ENCODE measurements around the gene CPN1.

Gene CPN1

DNA sequence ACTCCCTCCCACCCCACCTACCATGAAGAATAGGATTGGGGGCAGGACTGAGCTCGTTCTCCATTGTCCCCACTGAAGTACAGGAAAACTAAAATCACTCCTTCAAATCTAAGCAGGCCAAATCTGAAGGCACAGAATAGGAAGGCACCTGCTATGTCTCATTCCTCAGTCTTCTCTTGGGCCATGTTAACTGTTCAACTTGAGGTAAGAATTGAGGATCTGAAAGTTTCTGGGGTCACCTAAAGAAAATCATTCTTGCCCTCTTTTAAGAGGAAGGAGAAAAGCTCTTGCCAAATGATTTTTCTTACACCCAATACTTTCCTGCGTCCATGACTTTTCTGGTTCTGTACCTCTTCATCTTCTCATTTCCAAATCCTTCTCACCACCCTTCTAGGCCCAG, 4.9 kb downstream of the CPN1 start:
- no peak overlapping the region for H3K4me3 ChIP-seq (ENCODE audit: low read depth, low read length)
- TF ChIP-seq CTCF (IDR thresholded peaks at IDR 0.05; ENCODE audit: low read depth, low read length, missing control alignments), result no peak
- DNase-seq (ENCODE audit: low read depth), result peak; percentile 22

DNA sequence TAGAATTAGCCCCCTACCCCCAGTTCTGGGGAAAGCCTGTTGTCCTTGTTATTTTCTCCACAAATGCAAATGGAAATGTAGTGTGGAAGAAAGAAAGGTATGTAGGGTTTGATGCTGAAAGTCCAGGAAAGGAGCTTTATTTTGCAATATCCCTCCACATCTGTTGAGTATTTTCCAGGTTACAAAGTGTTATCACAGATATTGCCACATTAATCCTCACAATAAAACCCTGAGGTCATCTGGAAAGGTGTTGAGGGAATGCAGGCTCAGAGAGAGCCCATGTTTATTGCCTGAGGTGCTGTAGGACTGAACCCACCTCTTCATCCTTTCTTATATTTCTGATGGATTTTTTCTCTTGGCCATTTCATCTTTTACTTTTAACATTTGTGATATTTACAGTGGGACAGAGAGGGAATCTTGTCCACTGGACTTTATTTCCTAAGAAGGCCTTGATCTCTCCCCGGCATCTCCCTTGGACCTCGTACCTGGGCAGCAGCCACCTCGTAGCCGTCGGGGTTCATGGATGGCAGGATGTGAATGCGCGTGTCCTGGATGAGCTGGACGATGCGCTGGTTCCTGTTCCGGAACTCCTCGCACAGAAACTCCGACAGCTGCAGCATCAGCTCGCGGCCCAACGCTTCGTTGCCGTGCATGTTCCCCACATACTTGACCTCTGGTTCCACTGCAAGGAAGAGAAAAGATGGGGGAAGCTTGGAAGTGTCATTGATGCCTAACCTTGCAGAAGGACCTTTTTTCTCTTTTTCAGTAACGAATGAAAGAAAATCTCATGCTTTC, 6.0 kb downstream of the CPN1 start:
- no peak overlapping the region for H3K4me3 ChIP-seq (ENCODE audit: low read depth, low read length)
- no peak for DNase-seq (ENCODE audit: low read depth)
- no peak for TF ChIP-seq CTCF (IDR thresholded peaks at IDR 0.05; ENCODE audit: low read depth, low read length, missing control alignments)

DNA sequence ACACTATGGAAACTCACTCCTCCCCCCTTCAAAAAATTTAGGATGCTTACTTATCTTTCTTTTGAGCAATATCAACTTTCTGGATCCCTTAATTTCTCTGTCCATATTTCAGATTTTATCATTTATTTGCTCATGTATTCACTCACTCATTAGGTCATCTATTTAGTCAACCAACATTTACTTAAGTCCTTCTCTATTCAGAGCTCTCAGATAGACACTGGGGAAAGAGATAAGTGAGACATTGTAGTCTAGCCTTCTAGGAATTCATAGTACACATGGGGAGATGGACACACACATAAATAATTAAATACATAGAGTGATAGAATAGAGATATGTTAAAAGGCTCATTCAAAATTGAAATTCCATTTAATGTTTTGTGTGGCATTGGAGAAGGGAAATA, 9.2 kb downstream of the CPN1 start:
- no peak for DNase-seq (ENCODE audit: low read depth)

DNA sequence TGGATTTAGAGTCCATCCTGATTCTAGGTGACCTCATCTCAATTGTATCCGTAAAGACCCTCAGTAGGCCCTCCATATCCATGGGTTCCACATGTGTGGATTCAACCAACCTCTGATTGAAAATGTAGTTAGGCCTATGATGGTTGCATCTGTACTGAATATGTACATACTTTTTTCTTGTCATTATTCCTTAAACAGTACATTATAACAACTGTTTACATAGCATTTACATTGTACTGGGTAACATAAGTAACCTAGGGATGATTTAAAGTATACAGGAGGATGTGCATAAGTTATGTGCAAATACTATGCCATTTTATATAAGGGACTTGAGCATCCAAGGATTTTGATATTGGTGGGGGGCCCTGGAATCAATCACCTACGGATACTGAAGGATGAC, 10.1 kb downstream of the CPN1 start:
- no peak for DNase-seq (ENCODE audit: low read depth)
- TF ChIP-seq CTCF (IDR thresholded peaks at IDR 0.05; ENCODE audit: low read depth, low read length, missing control alignments), result no peak
- H3K4me3 ChIP-seq (ENCODE audit: low read depth, low read length), result no peak overlapping the region

More for the DNA sequence above, 9.2 kb downstream of the CPN1 start:
- no peak for TF ChIP-seq CTCF (IDR thresholded peaks at IDR 0.05; ENCODE audit: low read depth, low read length, missing control alignments)
- no peak overlapping the region for H3K4me3 ChIP-seq (ENCODE audit: low read depth, low read length)

DNA sequence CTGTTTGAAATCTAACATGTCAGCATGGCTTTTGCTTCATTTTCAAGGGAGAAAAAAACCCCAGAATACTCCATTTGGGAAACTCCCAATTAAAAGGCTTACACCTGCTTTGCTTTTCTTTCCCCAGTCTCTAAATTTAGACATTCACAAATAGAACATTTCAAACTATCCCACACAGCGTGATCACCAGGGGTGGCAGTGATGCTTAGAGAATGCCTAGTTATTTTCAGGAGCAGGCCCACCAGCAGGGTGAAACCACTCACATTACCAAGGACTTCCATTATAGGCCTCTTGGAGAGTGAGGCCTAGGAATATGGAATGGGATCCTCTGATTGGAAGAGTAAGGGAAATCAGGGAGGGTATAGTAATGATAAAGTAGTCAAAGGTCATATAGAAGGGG, 14.2 kb downstream of the CPN1 start:
- H3K4me3 ChIP-seq (ENCODE audit: low read depth, low read length), result no peak overlapping the region
- TF ChIP-seq CTCF (IDR thresholded peaks at IDR 0.05; ENCODE audit: low read depth, low read length, missing control alignments), result no peak
- no peak for DNase-seq (ENCODE audit: low read depth)

DNA sequence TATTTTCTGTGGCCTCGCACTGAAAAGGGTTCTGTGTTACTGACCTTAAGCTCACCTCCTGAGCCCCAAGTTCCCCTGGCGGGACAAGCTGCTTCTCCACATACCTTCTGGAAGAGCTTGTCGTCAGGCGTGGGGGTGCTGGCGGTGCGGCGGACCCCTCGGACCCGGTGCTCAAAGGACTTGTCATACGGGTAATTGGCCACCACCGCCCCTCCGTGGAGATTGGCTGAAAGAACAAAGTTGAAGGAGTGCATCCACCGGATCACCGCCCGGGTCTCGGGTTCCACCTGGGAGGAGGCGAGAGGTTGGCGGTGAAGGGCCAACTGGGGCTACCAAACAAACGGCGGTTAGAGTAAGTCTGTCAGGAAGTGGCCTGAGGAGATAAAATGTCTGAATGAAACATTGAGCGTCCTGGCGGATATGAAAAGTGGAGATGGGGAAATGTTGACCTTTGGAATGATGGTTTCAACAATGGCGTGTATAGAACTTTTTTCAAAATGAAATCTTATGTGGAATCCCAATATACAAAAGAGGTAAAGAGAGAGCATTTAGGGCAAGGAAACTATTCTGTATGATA, 16.5 kb downstream of the CPN1 start:
- no peak for TF ChIP-seq CTCF (IDR thresholded peaks at IDR 0.05; ENCODE audit: low read depth, low read length, missing control alignments)
- H3K4me3 ChIP-seq (ENCODE audit: low read depth, low read length), result no peak overlapping the region

GRCh38 chr10:100061401-100061800, 20.3 kb downstream of the CPN1 start:
- no peak for TF ChIP-seq CTCF (IDR thresholded peaks at IDR 0.05; ENCODE audit: low read depth, low read length, missing control alignments)
- no peak for DNase-seq (ENCODE audit: low read depth)
- H3K4me3 ChIP-seq (ENCODE audit: low read depth, low read length), result no peak overlapping the region

More for the DNA sequence above, 16.5 kb downstream of the CPN1 start:
- no peak for DNase-seq (ENCODE audit: low read depth)

Data from GM12864 (cell line).